ENCODE results near the gene IQCH.
A peak's percentile ranks its signal among the peaks of the same experiment; 100 is the strongest.
"Not testable (repeated sequence)": the region's sequence is repeated elsewhere in the genome, so short reads cannot be mapped to it uniquely, and the experiment has no call there.

IQCH gene

GRCh38 chr15:67359431-67360079 is 105.0 kb downstream of the IQCH start:
- no peak for FAIRE-seq

GRCh38 chr15:67361100-67361499 is 106.5 kb downstream of the IQCH start:
- FAIRE-seq, result no peak

- FAIRE-seq, result not testable (repeated sequence)
Observed at GRCh38 chr15:67363712-67364111, 109.1 kb downstream of the IQCH start.

- no peak for FAIRE-seq
Observed at GRCh38 chr15:67365994-67366393, 111.4 kb downstream of the IQCH start.

- no peak for FAIRE-seq
Observed at GRCh38 chr15:67366904-67367303, 112.3 kb downstream of the IQCH start.

- FAIRE-seq, result no peak
Observed at GRCh38 chr15:67369359-67369998, 114.9 kb downstream of the IQCH start.

GRCh38 chr15:67370206-67370954 is 115.8 kb downstream of the IQCH start:
- FAIRE-seq, result no peak

GRCh38 chr15:67372543-67372942 is 118.0 kb downstream of the IQCH start:
- FAIRE-seq, result no peak

- FAIRE-seq, result no peak
Observed at GRCh38 chr15:67372986-67373675, 118.5 kb downstream of the IQCH start.

- FAIRE-seq, result no peak
Observed at GRCh38 chr15:67373971-67374370, 119.4 kb downstream of the IQCH start.

- no peak for FAIRE-seq
Observed at GRCh38 chr15:67379530-67379929, 124.9 kb downstream of the IQCH start.

GRCh38 chr15:67380921-67381320 is 126.3 kb downstream of the IQCH start:
- no peak for FAIRE-seq

GRCh38 chr15:67381416-67382045 is 126.9 kb downstream of the IQCH start:
- FAIRE-seq, result no peak

GRCh38 chr15:67382723-67383122 is 128.1 kb downstream of the IQCH start:
- no peak for FAIRE-seq

- FAIRE-seq, result peak; percentile 60
Observed at GRCh38 chr15:67383899-67384298, 129.3 kb downstream of the IQCH start.

GRCh38 chr15:67384761-67385160 is 130.2 kb downstream of the IQCH start:
- FAIRE-seq, result peak; percentile 75

GRCh38 chr15:67385971-67386370 is 131.4 kb downstream of the IQCH start:
- FAIRE-seq, result peak; percentile 42

- no peak for FAIRE-seq
Observed at GRCh38 chr15:67386947-67387346, 132.4 kb downstream of the IQCH start.

- FAIRE-seq, result no peak
Observed at GRCh38 chr15:67389975-67390374, 135.4 kb downstream of the IQCH start.

- no peak for FAIRE-seq
Observed at GRCh38 chr15:67394873-67395639, 140.5 kb downstream of the IQCH start.

- no peak for FAIRE-seq
Observed at GRCh38 chr15:67396114-67396513, 141.5 kb downstream of the IQCH start.

GRCh38 chr15:67397139-67397538 is 142.6 kb downstream of the IQCH start:
- FAIRE-seq, result no peak
